ENCODE data around the gene PCP2. TPM values are rescaled to one million over a fixed set of nuclear protein-coding genes. Genes with fewer than 3 reads are reported as not detected.

Gene PCP2
- total RNA-seq, 8 experiments from 2014 or later: 0.16 to 1.2 (median 0.32) TPM; not detected in 5

DNA sequence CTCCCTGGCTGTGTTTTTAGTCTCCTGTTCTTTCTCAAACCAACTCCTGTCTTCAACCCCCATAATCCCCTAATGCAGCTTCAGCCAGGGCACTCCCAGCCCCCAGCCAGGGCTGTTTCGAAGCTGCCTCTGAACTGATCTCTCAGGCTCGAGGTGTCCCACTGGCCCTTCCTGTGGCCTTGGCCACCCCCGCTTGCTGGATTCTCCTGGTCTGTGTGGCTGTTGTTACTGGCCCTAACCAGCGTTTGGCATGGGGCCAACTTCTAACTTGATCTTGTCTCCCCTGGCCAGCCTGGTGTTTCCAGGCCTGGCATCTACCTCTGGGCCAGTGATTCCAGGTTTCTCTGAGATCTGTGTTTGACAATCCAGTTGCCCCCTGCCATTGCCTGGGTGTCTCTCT lies 15.2 kb downstream of the PCP2 start:
- H3K4me1 ChIP-seq (replicated peaks in 1 of 2): no peaks in the 10 kb centered on the region
- ATAC-seq (replicated peaks in 6 of 8): peak in 2 of 8 experiments; percentile 10 to 13
- no peak overlapping the region for H3K4me3 ChIP-seq
- in situ Hi-C loops (cut with MboI; ENCODE audit: low pct_unique_long_range_greater_than_20kb in 2 of 9, low sequenced_read_pairs in 9 of 9, unreplicated experiment in 9 of 9): no loop called here
- H3K27ac ChIP-seq: no peak overlapping the region
- 40 to 86% (median 64%) methylated on average over 1 to 2 of the region's 4 CpGs; no CpG with 5 or more reads in 7 of the 10 experiments for WGBS, 10 experiments

DNA sequence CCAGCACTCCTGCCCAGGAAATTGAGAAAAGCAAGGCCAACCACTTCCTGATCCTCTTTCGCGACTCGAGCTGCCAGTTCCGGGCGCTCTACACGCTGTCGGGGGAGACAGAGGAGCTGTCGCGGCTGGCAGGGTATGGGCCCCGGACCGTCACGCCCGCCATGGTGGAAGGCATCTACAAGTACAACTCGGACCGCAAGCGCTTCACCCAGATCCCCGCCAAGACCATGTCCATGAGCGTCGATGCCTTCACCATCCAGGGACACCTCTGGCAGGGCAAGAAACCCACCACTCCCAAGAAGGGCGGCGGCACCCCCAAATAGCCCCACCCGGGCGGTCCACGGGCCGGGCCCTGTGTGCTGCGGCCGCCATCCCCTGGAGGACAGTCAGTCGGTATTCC lies 15.8 kb downstream of the PCP2 start:
- in situ Hi-C loops (cut with MboI; ENCODE audit: low pct_unique_long_range_greater_than_20kb in 2 of 9, low sequenced_read_pairs in 9 of 9, unreplicated experiment in 9 of 9): no loop called here
- WGBS, 10 experiments: 100% methylated on average over 2 of the region's 28 CpGs; no CpG with 5 or more reads in 9 of the 10 experiments
- ATAC-seq (replicated peaks in 6 of 8): no peak
- Histone ChIP-seq H3K4me3 (no peak overlapping the region), H3K4me1 (replicated peaks in 1 of 2) (no peaks in the 10 kb centered on the region), H3K27ac (no peak overlapping the region)

DNA sequence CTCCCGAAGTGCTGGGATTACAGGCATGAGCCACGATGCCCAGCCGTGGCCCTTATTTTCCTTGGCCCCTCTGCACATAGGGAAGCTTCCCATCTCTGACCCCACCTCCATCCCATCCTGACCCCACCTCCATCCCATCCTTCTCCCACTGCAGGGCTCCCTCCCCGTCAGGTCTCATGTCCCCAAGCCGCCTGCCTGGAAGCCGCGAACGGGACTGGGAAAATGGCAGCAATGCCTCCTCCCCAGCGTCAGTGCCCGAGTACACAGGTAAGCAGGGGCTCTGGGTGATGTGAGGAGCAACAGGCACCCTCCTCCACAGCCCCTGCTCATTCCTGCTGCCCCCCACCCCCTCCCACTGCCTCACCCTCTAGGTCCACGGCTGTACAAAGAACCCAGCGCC lies 16.3 kb downstream of the PCP2 start:
- Histone ChIP-seq H3K4me1 (replicated peaks in 1 of 2) (no peaks in the 10 kb centered on the region), H3K4me3 (no peak overlapping the region), H3K27ac (no peak overlapping the region)
- no peak for ATAC-seq (replicated peaks in 6 of 8)
- 70% methylated on average over 2 of the region's 12 CpGs; no CpG with 5 or more reads in 9 of the 10 experiments for WGBS, 10 experiments
- in situ Hi-C loops (cut with MboI; ENCODE audit: low pct_unique_long_range_greater_than_20kb in 2 of 9, low sequenced_read_pairs in 9 of 9, unreplicated experiment in 9 of 9): no loop called here

DNA sequence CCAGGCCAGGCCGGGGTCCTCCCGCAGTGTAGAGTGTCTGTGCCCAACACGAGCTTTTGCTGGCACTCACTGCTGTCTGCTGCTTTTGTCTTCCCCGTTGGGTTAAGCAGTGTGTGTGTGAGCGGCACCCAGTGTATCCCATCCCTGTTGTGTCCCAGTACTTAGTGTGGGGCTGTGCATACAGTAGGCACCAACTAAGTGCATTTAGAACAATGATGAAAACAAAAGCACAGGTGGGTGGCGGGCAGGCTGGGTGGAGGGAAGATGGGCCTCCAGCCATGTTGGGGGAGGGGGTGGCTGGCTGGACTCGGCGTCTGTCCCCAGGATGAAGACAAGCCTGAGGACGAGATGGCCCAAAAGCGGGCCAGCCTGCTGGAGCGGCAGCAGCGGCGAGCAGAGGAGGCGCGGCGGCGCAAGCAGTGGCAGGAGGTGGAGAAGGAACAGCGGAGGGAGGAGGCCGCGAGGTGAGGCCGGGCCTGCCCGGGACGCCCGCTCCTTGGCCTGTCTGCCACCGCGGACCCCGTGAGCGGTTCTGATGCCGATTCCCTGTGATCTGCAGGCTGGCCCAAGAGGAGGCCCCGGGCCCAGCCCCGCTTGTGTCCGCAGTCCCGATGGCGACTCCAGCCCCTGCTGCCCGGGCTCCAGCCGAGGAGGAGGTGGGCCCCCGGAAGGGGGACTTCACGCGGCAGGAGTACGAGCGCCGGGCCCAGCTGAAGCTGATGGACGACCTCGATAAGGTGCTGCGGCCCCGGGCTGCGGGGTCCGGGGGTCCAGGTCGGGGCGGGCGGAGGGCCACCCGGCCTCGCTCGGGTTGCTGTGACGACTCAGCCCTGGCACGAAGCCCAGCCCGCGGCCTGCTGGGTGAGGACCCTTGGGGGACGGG lies 18.4 kb downstream of the PCP2 start:
- in situ Hi-C loops (cut with MboI; ENCODE audit: low pct_unique_long_range_greater_than_20kb in 2 of 9, low sequenced_read_pairs in 9 of 9, unreplicated experiment in 9 of 9): no loop called here
- ATAC-seq (replicated peaks in 6 of 8): peak in 1 of 8 experiments; percentile 2
- no peaks in the 10 kb centered on the region for H3K4me1 ChIP-seq (replicated peaks in 1 of 2)
- H3K27ac ChIP-seq: no peak overlapping the region
- WGBS, 10 experiments: 100% methylated on average over 1 to 2 of the region's 59 CpGs; no CpG with 5 or more reads in 8 of the 10 experiments
- H3K4me3 ChIP-seq: no peak overlapping the region

DNA sequence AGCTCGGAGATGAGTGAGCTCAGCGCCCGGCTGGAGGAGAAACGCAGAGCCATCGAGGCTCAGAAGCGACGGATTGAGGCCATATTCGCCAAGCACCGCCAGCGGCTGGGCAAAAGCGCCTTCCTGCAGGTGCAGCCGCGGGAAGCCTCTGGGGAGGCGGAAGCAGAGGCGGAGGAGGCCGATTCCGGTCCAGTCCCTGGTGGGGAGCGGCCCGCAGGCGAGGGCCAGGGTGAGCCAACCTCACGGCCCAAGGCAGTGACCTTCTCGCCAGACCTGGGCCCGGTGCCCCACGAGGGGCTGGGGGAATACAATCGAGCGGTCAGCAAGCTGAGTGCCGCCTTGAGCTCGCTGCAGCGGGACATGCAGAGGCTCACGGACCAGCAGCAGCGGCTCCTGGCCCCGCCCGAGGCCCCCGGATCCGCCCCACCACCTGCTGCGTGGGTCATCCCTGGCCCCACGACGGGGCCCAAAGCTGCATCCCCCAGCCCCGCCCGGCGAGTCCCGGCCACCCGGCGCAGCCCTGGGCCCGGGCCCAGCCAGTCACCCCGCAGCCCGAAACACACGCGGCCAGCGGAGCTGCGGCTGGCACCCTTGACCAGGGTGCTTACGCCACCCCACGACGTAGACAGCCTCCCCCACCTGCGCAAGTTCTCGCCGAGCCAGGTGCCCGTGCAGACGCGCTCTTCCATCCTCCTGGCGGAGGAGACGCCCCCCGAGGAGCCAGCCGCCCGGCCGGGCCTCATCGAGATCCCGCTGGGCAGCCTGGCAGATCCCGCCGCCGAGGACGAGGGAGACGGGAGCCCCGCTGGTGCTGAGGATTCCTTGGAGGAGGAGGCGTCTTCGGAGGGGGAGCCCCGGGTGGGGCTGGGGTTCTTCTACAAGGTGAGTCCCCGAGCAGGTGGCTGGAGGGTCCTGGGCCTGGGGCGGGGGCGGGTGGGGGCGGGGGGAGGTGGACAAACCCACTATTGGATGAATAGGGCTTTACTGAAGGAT lies 20.9 kb downstream of the PCP2 start:
- 100% methylated on average over 5 of the region's 81 CpGs; no CpG with 5 or more reads in 9 of the 10 experiments for WGBS, 10 experiments
- Histone ChIP-seq H3K27ac (no peak overlapping the region), H3K4me3 (no peak overlapping the region), H3K4me1 (replicated peaks in 1 of 2) (no peaks in the 10 kb centered on the region)
- no peak for ATAC-seq (replicated peaks in 6 of 8)
- in situ Hi-C loops (cut with MboI; ENCODE audit: low pct_unique_long_range_greater_than_20kb in 2 of 9, low sequenced_read_pairs in 9 of 9, unreplicated experiment in 9 of 9): no loop called here

DNA sequence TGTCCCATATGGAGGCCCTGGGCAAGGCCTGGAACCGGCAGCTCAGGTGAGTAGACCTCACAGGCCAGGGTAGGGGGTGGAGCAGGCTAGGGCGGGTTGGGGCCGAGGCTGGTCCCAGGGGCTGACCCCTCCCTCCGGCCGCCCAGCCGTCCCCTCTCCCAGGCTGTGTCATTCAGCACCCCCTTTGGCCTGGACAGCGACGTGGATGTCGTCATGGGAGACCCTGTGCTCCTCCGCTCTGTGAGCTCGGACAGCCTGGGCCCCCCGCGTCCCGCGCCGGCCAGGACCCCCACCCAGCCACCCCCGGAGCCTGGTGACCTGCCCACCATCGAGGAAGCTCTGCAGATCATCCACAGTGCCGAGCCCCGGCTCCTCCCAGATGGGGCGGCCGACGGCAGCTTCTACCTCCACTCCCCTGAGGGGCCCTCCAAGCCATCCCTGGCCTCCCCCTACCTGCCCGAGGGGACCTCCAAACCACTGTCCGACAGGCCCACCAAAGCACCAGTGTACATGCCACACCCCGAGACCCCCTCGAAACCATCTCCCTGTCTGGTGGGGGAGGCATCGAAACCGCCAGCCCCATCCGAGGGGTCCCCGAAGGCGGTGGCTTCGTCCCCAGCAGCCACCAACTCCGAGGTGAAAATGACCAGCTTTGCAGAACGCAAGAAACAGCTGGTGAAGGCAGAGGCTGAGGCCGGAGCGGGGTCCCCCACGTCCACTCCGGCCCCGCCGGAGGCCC lies 21.8 kb downstream of the PCP2 start:
- Histone ChIP-seq H3K4me1 (replicated peaks in 1 of 2) (no peaks in the 10 kb centered on the region), H3K4me3 (no peak overlapping the region), H3K27ac (no peak overlapping the region)
- in situ Hi-C loops (cut with MboI; ENCODE audit: low pct_unique_long_range_greater_than_20kb in 2 of 9, low sequenced_read_pairs in 9 of 9, unreplicated experiment in 9 of 9): no loop called here
- 0 to 50% methylated on average over 1 to 5 of the region's 41 CpGs; no CpG with 5 or more reads in 8 of the 10 experiments for WGBS, 10 experiments
- ATAC-seq (replicated peaks in 6 of 8): peak in 6 of 8 experiments; percentile 12 to 26 (median 14)

DNA sequence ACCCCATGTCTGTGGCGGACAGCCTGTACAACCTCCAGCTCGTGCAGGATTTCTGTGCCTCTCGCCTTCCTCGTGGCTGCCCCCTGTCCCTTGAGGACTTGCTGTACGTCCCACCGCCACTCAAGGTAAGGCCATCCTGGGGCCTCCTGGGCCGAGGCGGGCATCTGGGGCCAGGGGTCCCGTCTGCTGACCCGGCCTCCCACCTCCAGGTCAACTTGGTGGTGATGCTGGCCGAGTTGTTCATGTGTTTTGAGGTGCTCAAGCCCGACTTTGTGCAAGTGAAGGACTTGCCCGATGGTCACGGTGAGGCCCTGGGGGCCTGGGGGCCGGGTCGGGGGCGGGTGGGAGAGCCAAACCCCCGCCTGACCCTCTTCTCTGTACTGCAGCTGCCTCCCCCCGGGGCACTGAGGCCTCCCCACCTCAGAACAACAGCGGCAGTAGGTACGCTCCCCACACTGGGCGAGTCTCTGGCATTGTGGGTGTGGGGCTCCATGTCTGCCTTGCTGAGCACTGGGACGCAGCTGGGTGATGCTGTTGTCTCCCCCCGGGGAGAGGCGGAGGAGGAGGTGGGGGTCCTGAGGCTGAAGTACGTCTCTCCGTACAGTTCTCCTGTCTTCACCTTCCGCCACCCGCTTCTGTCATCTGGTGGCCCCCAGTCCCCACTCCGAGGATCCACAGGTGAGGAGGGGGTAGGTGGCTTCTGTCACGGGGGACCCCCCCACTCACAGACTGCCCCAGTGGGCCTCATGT lies 22.9 kb downstream of the PCP2 start:
- ATAC-seq (replicated peaks in 6 of 8): peak in 2 of 8 experiments; percentile 4 to 6
- WGBS, 10 experiments: 40 to 100% (median 100%) methylated on average over 1 to 2 of the region's 31 CpGs; no CpG with 5 or more reads in 6 of the 10 experiments
- in situ Hi-C loops (cut with MboI; ENCODE audit: low pct_unique_long_range_greater_than_20kb in 2 of 9, low sequenced_read_pairs in 9 of 9, unreplicated experiment in 9 of 9): no loop called here
- Histone ChIP-seq H3K27ac (no peak overlapping the region), H3K4me1 (replicated peaks in 1 of 2) (no peaks in the 10 kb centered on the region), H3K4me3 (no peak overlapping the region)

DNA sequence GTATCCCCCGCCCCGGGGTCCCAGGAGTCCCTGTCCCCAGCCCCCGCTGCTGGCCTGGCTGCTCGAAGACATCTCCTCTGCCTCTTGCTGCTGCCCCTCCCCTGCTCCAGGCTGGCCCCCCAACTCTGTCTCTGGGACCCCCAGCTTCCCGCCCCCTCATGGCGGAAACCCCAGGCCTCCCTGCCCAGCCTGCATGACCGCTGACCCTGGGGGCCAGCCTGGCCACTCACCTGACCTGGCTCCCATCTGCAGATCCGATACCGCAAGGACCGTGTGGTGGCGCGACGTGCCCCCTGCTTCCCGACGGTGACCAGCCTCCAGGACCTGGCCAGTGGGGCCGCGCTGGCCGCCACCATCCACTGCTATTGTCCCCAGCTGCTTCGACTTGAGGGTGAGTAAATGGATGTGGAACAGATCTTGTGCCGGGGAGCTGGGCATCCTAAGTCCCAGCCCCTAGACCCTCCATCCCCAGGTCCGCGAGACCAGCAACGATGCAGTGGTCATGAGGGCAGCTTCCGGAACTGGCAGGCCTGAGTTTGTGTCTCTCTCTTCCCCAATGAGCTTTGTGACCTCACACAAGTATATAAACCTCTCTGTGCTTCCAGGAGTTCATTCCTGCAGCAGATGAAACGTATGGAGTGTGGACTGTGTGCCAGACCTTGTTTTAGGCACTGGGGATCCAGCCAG lies 25.5 kb downstream of the PCP2 start:
- Histone ChIP-seq H3K27ac (no peak overlapping the region), H3K4me1 (replicated peaks in 1 of 2) (no peaks in the 10 kb centered on the region), H3K4me3 (no peak overlapping the region)
- WGBS, 10 experiments: 0 to 100% (median 80%) methylated on average over 1 to 6 of the region's 25 CpGs; no CpG with 5 or more reads in 5 of the 10 experiments
- in situ Hi-C loops (cut with MboI; ENCODE audit: low pct_unique_long_range_greater_than_20kb in 2 of 9, low sequenced_read_pairs in 9 of 9, unreplicated experiment in 9 of 9): no loop called here
- ATAC-seq (replicated peaks in 6 of 8): no peak

DNA sequence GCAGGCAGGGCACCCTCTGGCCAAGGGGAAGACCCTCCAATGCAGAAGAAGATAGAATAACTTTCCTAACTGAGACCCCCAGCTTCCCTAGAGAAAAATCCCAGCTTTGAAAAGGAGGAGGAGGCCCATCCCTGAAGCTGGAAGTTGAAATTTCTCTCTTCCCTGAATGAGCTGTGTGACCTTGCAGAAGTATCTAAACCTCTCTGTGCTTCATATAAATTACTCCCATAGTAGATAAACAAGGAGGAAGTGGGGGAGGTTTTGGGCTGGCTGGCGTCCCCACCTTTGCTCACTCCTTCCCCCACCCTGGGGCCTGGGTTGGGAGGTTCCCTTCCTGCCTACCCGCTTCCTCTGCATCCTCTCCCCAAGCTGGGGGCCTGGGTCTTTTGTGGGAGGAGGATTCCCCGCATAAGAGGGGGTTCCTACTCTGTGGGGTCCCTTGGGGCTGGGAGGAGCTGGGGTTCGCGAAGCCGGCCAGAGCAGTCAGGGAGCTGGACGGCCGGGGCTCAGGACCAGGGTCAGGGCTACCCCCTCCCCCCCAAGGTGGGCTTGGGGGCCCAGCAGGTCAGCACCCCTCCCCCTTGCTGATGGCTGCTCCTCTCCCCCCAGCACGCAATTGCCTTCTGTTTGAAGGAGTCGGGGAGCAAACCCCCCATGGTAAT lies 26.2 kb downstream of the PCP2 start:
- no peak for ATAC-seq (replicated peaks in 6 of 8)
- no peak overlapping the region for H3K27ac ChIP-seq
- no peak overlapping the region for H3K4me3 ChIP-seq
- in situ Hi-C loops (cut with MboI; ENCODE audit: low pct_unique_long_range_greater_than_20kb in 2 of 9, low sequenced_read_pairs in 9 of 9, unreplicated experiment in 9 of 9): no loop called here
- WGBS, 10 experiments: 60 to 88% (median 80%) methylated on average over 1 to 2 of the region's 10 CpGs; no CpG with 5 or more reads in 7 of the 10 experiments
- H3K4me1 ChIP-seq (replicated peaks in 1 of 2): no peaks in the 10 kb centered on the region

DNA sequence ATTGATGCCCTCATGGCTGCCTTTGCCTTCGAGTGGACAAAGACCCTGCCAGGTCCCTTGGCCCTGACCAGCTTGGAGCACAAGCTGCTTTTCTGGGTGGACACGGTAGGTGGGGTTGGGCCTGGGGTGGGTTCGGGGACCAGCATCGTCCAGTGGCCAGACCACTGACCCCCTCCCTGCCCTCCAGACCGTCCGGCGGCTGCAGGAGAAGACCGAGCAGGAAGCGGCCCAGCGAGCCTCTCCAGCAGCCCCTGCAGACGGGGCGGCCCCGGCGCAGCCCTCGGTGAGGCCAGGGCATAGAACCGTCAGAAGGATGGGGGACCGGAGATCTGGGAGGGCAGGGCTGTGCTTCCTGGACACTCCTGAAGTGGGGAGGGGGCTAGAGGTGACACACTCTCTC lies 27.2 kb downstream of the PCP2 start:
- H3K4me1 ChIP-seq (replicated peaks in 1 of 2): no peaks in the 10 kb centered on the region
- no CpG with 5 or more reads among the region's 17 CpGs for WGBS, 10 experiments
- H3K4me3 ChIP-seq: no peak overlapping the region
- no peak for ATAC-seq (replicated peaks in 6 of 8)
- in situ Hi-C loops (cut with MboI; ENCODE audit: low pct_unique_long_range_greater_than_20kb in 2 of 9, low sequenced_read_pairs in 9 of 9, unreplicated experiment in 9 of 9): no loop called here
- H3K27ac ChIP-seq: no peak overlapping the region

DNA sequence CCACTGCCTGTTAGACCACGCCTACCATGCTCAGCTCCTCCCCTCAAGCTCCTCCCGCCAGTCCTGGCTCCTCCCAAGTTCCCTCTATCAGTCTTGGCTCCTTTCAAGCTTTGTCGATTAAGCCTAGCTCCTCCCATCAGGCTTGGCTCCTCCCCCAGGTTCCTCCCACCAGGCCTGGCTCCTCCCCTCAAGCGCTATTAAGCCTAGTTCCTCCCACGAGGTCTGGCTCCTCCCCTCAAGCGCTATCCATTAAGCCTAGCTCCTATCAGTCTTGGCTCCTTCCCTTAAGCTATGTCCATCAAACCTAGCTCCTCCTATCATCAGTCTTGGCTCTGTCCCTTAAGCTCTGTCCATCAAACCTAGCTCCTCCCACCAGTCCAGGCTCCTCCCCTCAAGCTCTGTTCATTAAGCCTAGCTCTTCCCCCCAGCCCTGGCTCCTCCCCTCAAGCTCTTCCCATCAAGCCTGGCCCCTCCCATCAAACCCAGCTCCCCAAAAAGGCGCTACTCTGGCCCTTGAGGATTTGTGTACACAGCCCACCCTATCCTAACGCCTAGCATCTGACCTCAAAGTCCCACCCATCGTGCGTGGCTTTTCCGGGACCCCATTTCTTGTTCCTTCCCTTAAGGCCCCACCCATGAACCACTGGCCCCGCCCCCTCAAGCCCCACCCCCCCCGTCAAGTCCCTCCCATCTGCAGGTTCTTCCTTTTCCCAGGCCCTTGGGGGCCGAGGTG lies 27.9 kb downstream of the PCP2 start:
- peak in 6 of 8 experiments; percentile 27 to 87 (median 66) for ATAC-seq (replicated peaks in 6 of 8)
- Histone ChIP-seq H3K27ac (no peak overlapping the region), H3K4me1 (replicated peaks in 1 of 2) (no peaks in the 10 kb centered on the region), H3K4me3 (no peak overlapping the region)
- WGBS, 10 experiments: 10 to 91% (median 33%) methylated on average over 1 to 5 of the region's 14 CpGs; no CpG with 5 or more reads in 7 of the 10 experiments
- in situ Hi-C loops (cut with MboI; ENCODE audit: low pct_unique_long_range_greater_than_20kb in 2 of 9, low sequenced_read_pairs in 9 of 9, unreplicated experiment in 9 of 9): no loop called here

Measured in motor neuron (in vitro differentiated cells).